DOHH2 (cell line): Measurements from ENCODE around the gene HLA-DQA2.
A peak's percentile ranks its signal among the peaks of the same experiment; 100 is the strongest.

ENCODE experiments used
- H3F3A ChIP-seq: fragments of 200-600 bp; sonication (generic), shearing (Covaris generic); 2 replicates; pipeline ENCODE4 v1.6.0; 2016; ENCODE audit warnings: antibody characterized with exemption, mild to moderate bottlenecking; ENCODE audit not compliant: control insufficient read depth, insufficient read depth
- H3K27ac ChIP-seq: fragments of 200-600 bp; sonication (generic); 2 replicates; pipeline ENCODE4 v1.5.1; 2014; ENCODE audit warnings: low read depth, mild to moderate bottlenecking, low read length, moderate library complexity
- H3K27me3 ChIP-seq: fragments of 200-600 bp; sonication (generic); 2 replicates; pipeline ENCODE4 v1.6.1; 2014; ENCODE audit warnings: mild to moderate bottlenecking, low read length, mixed read lengths; ENCODE audit not compliant: control insufficient read depth
- H3K36me3 ChIP-seq: fragments of 200-600 bp; sonication (generic); 2 replicates; pipeline ENCODE4 v1.6.1; 2014; ENCODE audit warnings: mild to moderate bottlenecking, low read length, moderate library complexity, mixed read lengths; ENCODE audit not compliant: control insufficient read depth
- H3K4me1 ChIP-seq: fragments of 200-600 bp; sonication (generic); 2 replicates; pipeline ENCODE4 v1.6.1; 2014; ENCODE audit warnings: mild to moderate bottlenecking, low read length, mixed read lengths; ENCODE audit not compliant: control insufficient read depth
- H3K4me2 ChIP-seq: fragments of 200-600 bp; sonication (generic); 2 replicates; pipeline ENCODE4 v1.6.0; 2014; ENCODE audit warnings: mild to moderate bottlenecking, low read length, moderate library complexity
- H3K4me3 ChIP-seq: fragments of 200-600 bp; sonication (generic); 2 replicates; pipeline ENCODE4 v1.5.1; 2014; ENCODE audit warnings: mild to moderate bottlenecking, low read length, mixed read lengths
- H3K79me2 ChIP-seq: fragments of 200-600 bp; sonication (generic); 2 replicates; pipeline ENCODE4 v1.6.1; 2014; ENCODE audit warnings: mild to moderate bottlenecking, low read length, mixed read lengths; ENCODE audit not compliant: control insufficient read depth
- H3K9me2 ChIP-seq: fragments of 200-600 bp; sonication (generic); replicated peaks from 2 replicates; pipeline ENCODE4 v1.6.1; 2014; ENCODE audit warnings: mild to moderate bottlenecking, low read length, mixed read lengths; ENCODE audit not compliant: control insufficient read depth
- H3K9me3 ChIP-seq: fragments of 200-600 bp; sonication (generic); 2 replicates; pipeline ENCODE4 v1.6.1; 2014; ENCODE audit warnings: antibody characterized with exemption, low read length, mixed read lengths; ENCODE audit not compliant: control insufficient read depth, insufficient read depth
- H4K20me1 ChIP-seq: fragments of 200-600 bp; sonication (generic); 2 replicates; pipeline ENCODE4 v1.6.0; 2014; ENCODE audit warnings: low read depth, mild to moderate bottlenecking, antibody characterized with exemption, low read length, moderate library complexity; ENCODE audit not compliant: control insufficient read depth, insufficient read depth
- CTCF ChIP-seq: fragments of 200-600 bp; sonication (generic); IDR thresholded peaks from one replicate; pipeline ENCODE4 v1.5.1; 2014; ENCODE audit warnings: antibody characterized with exemption, mild to moderate bottlenecking, low read depth, low read length; ENCODE audit not compliant: poor library complexity, severe bottlenecking
- EZH2phosphoT487 ChIP-seq: fragments of 200-600 bp; sonication (generic); IDR thresholded peaks from 2 replicates; pipeline ENCODE4 v1.6.1; 2017; ENCODE audit warnings: borderline replicate concordance, mild to moderate bottlenecking, antibody characterized with exemption, low read length, moderate library complexity, mixed read lengths

The HLA-DQA2 gene

GRCh38 chr6:32741031-32741960 is at the start of gene HLA-DQA2:
TSS of gene HLA-DQA2 (plus strand) at chr6:32741391. CDS start at chr6:32741444, 53 bp downstream.
- Histone ChIP-seq H4K20me1 (no peaks in the 10 kb centered on the region), H3K9me2 (no peaks in the 10 kb centered on the region), H3K4me2 (no peak within 1 kb of the TSS), H3K79me2 (no peaks in the 10 kb centered on the region), H3K27me3 (peaks cover 27% of the 10 kb centered on the region), H3K9me3 (no peaks in the 10 kb centered on the region), H3K36me3 (no peaks in the 10 kb centered on the region), H3K4me1 (no peaks in the 10 kb centered on the region), H3K27ac (no peak within 1 kb of the TSS), H3K4me3 (no peak within 1 kb of the TSS), H3F3A (no peaks in the 10 kb centered on the region)
- TF ChIP-seq CTCF (no peak), EZH2phosphoT487 (no peak)

- peaks cover 39% of the 10 kb centered on the region for H3K4me1 ChIP-seq
- H3F3A ChIP-seq: no peaks in the 10 kb centered on the region
- no peaks in the 10 kb centered on the region for H3K36me3 ChIP-seq
- H4K20me1 ChIP-seq: no peaks in the 10 kb centered on the region
- no peak overlapping the region for H3K4me2 ChIP-seq
- TF ChIP-seq EZH2phosphoT487: no peak
- TF ChIP-seq CTCF: peak; percentile 76
- H3K9me2 ChIP-seq: no peaks in the 10 kb centered on the region
- no peak overlapping the region for H3K27ac ChIP-seq
- peaks cover 3% of the 10 kb centered on the region; the same call in 1 of the 2 replicates for H3K27me3 ChIP-seq
- H3K79me2 ChIP-seq: no peaks in the 10 kb centered on the region
- no peak overlapping the region for H3K4me3 ChIP-seq
- 0 out of 2 replicates have a peak, but pooled peaks cover 2% of the 10 kb centered on the region for H3K9me3 ChIP-seq
Observed at GRCh38 chr6:32692019-32692418, 49.2 kb upstream of the HLA-DQA2 start.

- H3K79me2 ChIP-seq: no peaks in the 10 kb centered on the region
- H3K9me2 ChIP-seq: no peaks in the 10 kb centered on the region
- H3F3A ChIP-seq: no peaks in the 10 kb centered on the region
- no peak overlapping the region for H3K4me3 ChIP-seq
- no peak overlapping the region for H3K27ac ChIP-seq
- H3K36me3 ChIP-seq: no peaks in the 10 kb centered on the region
- peaks cover 3% of the 10 kb centered on the region; the same call in 1 of the 2 replicates for H3K27me3 ChIP-seq
- TF ChIP-seq EZH2phosphoT487 (no peak), CTCF (no peak)
- H4K20me1 ChIP-seq: no peaks in the 10 kb centered on the region
- H3K4me2 ChIP-seq: no peak overlapping the region
- 0 out of 2 replicates have a peak, but pooled peaks cover 2% of the 10 kb centered on the region for H3K9me3 ChIP-seq
- H3K4me1 ChIP-seq: peaks cover 6% of the 10 kb centered on the region
Observed at GRCh38 chr6:32697031-32697430, 44.2 kb upstream of the HLA-DQA2 start.
